ENCODE results near the gene EHMT1.

DNA sequence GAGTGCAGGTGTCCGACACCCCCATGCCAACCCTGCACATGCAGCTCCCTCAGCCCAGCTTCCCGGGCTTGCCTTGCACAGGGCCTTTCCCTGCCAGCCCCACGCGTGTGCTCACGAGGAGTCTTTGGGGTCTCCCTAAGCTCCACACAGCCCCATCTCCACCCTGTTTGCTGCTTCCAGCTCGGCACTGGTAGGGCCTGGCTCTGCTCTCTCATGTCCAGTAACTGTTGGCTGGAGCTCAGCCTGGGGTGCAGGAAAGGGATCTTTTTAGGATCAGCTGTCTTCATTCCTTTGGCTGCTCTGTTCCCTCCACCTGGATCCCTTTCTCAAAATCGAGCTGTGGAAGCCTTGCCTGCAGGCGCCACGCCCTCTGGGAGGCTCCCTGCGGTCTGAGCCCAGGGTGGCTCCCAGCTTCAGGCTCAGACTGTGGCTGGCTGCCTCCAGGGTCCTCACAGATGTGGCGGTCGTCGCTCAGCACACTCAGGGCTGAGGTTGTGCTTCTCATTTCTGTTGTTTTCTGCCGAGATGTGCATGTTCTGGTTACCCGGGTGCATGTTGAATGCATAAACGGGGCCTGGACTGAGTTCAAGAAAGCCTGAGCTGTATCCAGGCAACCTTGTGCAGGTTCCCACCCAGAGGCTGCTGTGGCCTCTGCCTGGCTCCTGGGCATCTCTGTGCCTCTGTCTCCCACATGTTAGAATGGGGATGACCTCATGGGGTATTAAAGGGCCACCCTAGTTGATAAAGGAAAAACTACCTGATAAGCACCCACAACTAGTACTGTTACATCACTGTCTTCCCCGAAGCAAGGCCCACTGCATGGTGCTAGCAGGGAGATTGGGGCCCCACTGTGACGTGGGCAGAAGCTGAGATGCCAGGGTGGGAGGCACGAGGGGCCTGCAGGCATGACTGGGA, 263.0 kb downstream of the EHMT1 start:
- TF ChIP-seq, protein P1, sequence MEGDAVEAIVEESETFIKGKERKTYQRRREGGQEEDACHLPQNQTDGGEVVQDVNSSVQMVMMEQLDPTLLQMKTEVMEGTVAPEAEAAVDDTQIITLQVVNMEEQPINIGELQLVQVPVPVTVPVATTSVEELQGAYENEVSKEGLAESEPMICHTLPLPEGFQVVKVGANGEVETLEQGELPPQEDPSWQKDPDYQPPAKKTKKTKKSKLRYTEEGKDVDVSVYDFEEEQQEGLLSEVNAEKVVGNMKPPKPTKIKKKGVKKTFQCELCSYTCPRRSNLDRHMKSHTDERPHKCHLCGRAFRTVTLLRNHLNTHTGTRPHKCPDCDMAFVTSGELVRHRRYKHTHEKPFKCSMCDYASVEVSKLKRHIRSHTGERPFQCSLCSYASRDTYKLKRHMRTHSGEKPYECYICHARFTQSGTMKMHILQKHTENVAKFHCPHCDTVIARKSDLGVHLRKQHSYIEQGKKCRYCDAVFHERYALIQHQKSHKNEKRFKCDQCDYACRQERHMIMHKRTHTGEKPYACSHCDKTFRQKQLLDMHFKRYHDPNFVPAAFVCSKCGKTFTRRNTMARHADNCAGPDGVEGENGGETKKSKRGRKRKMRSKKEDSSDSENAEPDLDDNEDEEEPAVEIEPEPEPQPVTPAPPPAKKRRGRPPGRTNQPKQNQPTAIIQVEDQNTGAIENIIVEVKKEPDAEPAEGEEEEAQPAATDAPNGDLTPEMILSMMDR (IDR thresholded peaks at IDR 0.05; ENCODE audit: insufficient read depth, low read length, poor library complexity, severe bottlenecking) = no peak
- no peak for TF ChIP-seq EZH2phosphoT487 (conservative IDR thresholded peaks at IDR 0.05; ENCODE audit: low read length)

All from SU-DHL-6 (cell line).